Activated effector memory CD4-positive, alpha-beta T cell treated with anti-CD3 and anti-CD28 coated beads, Interleukin-2, amount 50 U/mL, for 16 hours (primary cell): Measurements from ENCODE around the gene IAH1.

Source experiments
- DNase-seq: peaks from one replicate; pipeline ENCODE4 v3.0.0-alpha.2; 2020

IAH1 gene

GRCh38 chr2:9532421-9532820 is 58.1 kb downstream of the IAH1 start:
- DNase-seq: no peak

GRCh38 chr2:9533663-9534062 is 59.3 kb downstream of the IAH1 start:
- DNase-seq: no peak

GRCh38 chr2:9535177-9535576 is 60.8 kb downstream of the IAH1 start:
- DNase-seq: no peak

GRCh38 chr2:9536504-9536903 is 62.2 kb downstream of the IAH1 start:
- DNase-seq: no peak

GRCh38 chr2:9538000-9538507 is 63.7 kb downstream of the IAH1 start:
- DNase-seq: no peak
